NCI-H82 treated with DMSO at 0.1 percent for 48 hours (cell line): Measurements from ENCODE around the gene FRMD4B.

Source experiments
- DNase-seq: peaks from one replicate; lab custom pipeline; 2025; ENCODE audit not compliant: unreplicated experiment; lab: John Stamatoyannopoulos, UW

Gene FRMD4B

GRCh38 chr3:69367586-69367985, 18.3 kb downstream of the FRMD4B start:
- DNase-seq: no peak

DNA sequence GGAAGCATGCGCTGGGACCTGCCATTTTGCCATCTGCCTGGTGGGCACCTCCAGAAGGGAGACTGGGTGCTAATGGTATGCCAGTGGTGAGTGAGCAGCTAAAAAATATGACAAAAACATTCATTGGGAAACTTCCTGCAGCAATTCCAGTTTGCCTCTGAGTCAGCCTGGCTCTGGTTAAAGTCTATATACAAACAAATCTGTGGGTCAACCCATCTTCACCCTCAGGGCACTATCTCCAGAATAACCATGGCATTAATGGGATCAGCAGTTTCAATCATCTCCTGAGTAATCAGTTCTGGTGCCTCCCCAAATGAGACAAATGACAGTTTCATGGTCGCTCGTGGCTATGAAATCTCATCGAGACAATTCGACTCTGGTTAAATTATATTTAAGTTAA, 21.5 kb downstream of the FRMD4B start:
- DNase-seq: no peak

GRCh38 chr3:69360690-69361089, 25.2 kb downstream of the FRMD4B start:
- no peak for DNase-seq

DNA sequence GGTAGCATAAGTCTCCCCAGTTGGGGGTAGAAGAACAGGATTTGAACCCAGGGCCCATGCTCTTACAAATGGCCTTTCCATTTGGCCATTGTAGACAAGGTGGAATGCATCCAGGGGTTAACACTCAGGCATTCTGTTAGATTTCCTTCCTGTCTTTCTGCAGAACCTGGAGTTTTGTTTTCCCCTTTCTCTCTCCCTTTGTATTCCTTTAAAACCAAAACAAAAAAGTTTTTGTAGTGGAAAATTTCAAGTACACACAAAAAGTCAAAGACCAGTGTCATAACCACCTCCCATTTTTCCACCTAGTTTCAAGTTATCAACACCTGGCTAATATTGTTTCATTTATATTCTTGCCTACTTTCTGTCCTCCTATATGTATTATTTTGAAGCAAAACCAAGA, 26.0 kb downstream of the FRMD4B start:
- DNase-seq: no peak

DNA sequence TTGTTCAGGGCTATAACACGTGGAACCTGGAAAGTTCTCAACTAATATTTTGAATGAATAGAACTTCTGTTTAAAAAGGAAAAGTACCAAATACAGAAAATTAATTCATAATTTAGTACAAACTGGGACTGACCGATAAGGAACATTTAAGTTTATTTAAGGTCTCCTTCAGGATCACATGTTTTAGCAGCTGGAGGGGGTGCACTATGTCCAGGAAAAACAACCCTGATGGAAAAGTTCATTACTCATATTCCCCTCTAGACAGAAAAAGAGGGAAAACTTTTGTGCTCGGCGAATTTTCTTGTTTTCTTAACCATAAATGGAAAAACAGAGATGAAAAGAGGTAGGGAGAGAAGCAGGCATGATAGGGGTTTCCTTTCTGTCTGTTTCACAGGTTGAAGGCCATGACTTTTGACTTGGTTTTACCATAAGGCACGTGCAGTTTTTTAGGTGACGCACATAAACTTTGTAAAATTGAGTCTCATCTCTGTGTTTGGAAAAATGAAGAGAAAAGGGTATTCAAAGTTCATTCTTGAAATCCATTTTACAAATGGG, 26.5 kb downstream of the FRMD4B start:
- DNase-seq: no peak

- no peak for DNase-seq
These were observed 28.7 kb downstream of the FRMD4B start for GRCh38 chr3:69357196-69357595.

DNA sequence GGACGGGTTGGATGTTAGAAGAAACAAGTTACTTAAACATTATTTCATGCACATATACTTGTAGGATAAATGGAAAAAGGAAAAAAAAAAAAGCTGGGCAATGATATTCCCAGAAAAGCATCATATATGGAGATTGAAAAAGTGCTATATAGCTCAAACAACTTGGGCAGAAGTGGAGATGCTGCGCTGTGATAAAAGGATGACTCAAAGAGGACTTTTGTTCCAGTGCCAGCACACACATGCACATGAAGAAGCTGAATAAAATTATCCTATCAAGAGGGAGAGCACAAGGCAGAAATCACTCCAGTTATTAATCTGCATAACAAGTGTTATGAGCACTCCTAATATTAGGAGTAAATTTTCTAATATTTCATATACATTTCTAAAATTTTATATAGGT, 30.9 kb downstream of the FRMD4B start:
- no peak for DNase-seq

DNA sequence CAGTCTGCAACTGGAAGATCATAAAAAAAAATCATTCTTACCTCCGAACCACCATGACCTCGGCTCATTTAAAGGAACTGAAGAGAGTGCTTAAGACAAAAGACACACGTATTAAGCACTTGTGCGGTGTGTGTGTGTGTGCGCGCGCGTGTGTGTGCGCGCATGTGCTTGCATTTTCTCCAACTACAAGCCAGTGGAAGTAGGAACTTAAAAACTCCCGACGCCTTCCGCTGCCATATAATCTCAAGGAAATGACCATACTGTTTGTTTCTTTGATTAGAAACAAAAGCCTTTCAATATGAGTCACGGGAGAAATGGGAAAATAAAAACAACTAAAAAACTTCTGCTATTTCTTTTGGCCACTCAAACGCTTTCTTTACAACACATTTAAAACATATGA, 32.4 kb downstream of the FRMD4B start:
- DNase-seq: no peak

GRCh38 chr3:69353088-69353478, 32.8 kb downstream of the FRMD4B start:
- DNase-seq: no peak

DNA sequence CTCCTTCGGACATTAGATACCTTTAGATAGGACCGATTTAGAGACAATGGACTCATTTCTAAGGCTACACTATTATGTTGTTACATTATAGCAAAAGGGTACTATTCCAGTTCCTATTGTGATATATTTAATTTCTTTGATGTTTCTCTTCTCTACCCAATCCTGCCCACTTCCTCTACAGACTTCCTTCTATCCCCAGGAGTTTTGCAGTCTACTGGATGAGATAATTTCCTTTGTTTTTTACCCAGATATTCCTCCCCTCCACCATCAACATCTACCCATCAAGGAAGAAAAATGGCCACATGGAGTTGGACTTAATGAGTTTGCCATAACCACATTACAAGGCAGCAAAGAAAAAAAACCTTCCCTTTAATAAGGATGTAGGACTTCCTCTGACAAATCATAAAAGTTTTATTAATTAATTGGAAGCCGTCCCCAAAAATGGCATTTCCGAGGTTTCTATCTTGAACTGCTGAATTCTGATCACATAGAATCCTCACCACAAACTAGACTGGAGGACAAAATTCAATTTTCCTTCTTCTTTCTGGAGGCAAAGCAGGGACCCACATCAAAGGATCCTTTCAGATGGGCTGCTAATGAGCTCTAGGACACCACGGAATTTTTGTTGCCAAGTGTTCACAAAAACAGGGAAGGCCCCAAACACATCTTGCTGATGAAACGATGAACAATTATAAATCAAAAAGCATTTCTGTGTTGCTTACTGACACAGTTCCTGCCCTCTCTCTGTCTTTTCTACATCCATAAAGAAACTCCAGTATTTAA, 33.4 kb downstream of the FRMD4B start:
- no peak for DNase-seq

DNA sequence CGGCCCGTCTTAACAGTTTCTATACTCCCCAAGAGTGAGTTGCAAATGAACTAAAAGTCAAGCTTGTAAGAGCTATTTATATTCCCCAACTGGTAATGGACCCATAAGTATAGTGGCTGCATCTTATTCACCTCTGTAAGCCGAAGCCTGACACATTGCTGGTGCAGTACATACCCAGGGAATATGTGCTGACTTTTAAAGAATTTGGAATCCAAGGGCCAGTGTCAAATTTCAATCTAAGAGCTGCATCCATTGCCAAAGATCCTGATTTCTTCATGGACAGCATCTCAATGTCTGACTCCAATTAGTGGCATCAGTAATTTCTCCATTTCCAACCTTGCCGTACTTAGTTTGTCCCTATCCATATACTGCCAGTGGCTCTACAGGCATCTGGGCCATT, 42.0 kb downstream of the FRMD4B start:
- DNase-seq: no peak

GRCh38 chr3:69342074-69342473, 43.8 kb downstream of the FRMD4B start:
- DNase-seq: no peak

GRCh38 chr3:69339760-69340159, 46.1 kb downstream of the FRMD4B start:
- no peak for DNase-seq

GRCh38 chr3:69338911-69339310, 47.0 kb downstream of the FRMD4B start:
- no peak for DNase-seq

- no peak for DNase-seq
These were observed 53.0 kb downstream of the FRMD4B start for GRCh38 chr3:69332934-69333333.

- DNase-seq: no peak
These were observed 54.9 kb downstream of the FRMD4B start for GRCh38 chr3:69330891-69331400.

DNA sequence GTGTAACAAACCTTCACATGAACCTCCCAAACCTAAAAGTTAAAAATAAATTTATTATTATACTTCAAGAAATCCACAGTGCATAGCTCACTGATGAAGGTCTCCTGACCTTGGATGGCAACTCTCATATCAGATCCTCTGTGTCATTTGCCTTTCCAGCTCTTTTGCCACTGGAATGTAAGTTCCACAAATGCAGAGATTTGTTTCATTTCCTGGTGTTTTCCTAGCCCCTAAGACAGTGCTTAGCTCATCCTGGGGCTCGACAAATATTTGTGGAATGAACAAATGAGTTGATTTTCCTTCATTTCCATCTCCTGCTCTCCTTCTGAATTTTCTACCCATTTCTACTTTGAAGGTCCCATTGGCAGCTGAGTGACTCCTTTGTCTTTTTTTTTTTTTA, 56.0 kb downstream of the FRMD4B start:
- no peak for DNase-seq

DNA sequence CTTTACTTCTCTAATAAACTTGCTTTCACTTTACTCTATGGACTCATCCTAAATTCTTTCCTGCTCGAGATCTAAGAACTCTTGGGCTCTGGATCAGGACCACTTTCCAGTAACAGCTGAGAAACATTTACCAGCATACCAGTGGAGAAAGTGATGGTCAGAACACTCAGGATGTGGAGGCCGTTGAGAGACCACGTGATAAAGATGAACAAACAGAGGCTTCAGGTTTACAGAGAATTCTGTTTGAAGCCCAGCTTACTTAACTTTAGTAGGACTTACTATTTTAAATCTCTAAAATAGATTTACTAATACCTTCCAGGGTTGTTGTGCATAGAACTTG, 57.0 kb downstream of the FRMD4B start:
- no peak for DNase-seq

DNA sequence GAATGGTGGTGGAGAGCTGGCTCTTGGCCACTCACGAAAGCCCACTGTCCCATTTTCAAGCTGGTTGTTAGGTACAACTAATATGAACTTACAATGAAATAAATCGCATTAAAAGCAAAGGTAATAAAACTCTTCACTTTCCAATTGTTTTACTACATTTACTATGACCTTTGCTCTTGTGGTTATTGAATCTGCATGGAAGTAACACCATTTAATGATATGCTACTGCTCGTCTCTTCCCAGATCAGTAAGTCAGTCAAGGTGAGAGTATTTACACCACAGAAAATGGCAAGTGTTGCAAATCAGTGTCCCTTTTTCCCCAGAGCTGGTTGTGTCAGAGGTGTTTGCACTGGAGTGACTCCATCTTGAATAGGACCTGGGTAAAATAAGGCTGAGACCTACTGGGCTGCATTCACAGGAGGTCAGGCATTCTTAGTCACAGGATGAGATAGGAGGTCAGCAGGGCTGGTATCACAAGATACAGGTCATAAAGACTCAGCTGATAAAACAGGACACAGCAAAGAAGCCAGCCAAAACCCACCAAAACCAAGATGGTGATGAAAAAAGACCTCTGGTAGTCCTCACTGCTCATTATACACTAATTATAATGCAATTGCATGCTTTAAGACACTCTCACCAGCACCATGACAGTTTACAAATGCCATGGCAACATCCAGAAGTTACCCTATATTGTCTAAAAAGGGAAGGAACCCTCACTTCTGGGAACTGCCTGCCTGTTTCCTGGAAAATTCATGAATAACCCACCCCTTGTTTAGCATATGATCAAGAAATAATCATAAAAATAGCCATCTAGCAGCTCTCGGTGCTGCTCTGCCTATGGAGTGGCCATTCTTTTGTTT, 57.6 kb downstream of the FRMD4B start:
- no peak for DNase-seq

DNA sequence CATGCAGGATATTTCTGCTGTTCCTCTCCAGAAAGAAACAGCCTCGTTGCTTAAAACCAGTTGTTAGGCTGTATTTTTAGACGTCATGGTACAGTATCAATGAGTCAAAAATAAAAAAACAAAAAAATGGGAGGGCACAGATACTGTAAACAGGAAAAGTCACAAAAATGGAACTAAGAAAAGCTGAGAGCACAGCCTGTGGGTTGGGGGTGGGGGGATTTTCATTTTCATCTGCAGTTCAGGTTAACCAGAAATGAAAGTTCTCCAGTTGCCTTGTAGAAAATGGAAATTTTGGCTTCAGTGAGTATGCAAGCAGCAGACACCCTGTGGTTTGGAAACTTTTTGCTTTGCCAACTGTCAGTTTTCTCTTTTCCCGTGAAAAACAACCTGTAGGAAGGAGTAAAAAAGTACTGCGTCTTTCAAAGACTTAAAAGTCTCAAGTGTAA, 59.0 kb downstream of the FRMD4B start:
- DNase-seq: no peak

DNA sequence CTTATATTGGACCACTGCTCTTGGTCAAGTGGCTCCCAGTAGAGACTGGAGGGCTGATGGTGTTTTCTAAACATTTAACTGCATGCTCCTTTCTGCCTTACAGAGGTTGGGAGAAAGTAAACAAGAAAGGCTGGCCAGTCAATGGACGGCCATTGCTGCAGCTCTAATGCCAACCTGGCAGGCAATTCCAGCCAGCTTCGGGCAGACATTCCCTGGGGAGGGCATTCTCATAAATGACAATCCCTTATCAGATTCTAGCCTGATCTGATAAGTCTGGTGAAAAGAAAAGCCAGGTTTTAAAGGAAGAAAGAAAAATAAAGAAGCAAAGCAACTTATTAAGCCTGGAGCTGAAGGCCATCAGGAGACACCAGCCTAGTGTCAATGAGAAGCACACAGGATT, 60.7 kb downstream of the FRMD4B start:
- DNase-seq: no peak
